Measurements from ENCODE around the gene HNRNPF.

HNRNPF gene

DNA sequence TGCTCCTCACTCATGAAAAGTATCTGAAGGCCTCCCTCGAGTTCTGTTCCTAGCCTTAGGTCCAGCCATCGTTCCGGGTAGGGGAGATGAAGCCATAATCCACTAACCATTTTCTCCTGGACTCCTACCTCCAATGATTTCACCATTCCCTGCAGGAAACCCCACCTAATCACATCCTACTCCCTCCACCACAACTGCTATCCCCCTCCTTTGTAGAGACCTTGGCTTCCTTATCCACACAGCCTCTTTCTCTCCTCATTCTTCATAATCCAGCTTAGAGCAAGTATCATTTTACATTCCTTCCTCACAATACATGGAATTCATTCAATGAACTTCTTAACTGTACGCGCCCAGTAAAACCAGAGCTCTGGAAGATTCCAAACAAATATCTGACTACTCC is 18.7 kb downstream of the HNRNPF start:
- no peak for DNase-seq (ENCODE audit: low read depth, low spot score)
- POLR2A ChIA-PET: no interaction called here
- TF ChIP-seq, protein P1, sequence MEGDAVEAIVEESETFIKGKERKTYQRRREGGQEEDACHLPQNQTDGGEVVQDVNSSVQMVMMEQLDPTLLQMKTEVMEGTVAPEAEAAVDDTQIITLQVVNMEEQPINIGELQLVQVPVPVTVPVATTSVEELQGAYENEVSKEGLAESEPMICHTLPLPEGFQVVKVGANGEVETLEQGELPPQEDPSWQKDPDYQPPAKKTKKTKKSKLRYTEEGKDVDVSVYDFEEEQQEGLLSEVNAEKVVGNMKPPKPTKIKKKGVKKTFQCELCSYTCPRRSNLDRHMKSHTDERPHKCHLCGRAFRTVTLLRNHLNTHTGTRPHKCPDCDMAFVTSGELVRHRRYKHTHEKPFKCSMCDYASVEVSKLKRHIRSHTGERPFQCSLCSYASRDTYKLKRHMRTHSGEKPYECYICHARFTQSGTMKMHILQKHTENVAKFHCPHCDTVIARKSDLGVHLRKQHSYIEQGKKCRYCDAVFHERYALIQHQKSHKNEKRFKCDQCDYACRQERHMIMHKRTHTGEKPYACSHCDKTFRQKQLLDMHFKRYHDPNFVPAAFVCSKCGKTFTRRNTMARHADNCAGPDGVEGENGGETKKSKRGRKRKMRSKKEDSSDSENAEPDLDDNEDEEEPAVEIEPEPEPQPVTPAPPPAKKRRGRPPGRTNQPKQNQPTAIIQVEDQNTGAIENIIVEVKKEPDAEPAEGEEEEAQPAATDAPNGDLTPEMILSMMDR (IDR thresholded peaks at IDR 0.05; ENCODE audit: insufficient read depth, low read length, missing control alignments): no peak
- no peak overlapping the region for H3K4me3 ChIP-seq (ENCODE audit: low read depth, low read length)
- CTCF ChIA-PET: interaction anchor here (0.6 to 3.7 kb wide), 7 partner anchors 9 to 637 kb away, joined by 3 to 27 read pairs (median 4); partner anchors contain the start of gene ZNF487

DNA sequence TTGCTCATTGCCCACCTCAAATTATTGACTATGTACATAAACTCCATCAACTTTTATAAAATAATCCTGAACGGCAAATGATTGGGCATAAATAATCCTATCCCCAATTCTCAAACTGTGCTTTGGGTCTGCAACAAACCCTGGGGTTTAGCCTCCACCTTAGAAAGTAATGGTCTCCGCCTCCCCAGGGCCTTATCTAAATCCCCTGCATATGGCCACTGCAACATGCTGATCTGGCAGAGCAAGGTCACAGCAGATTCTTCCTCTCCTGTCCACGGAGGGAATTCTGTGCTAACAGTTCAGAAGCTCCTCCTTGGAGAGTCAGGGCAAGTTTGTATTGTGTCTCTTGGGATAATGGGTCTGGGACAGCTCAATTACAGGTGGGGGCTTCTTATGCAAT is 19.1 kb downstream of the HNRNPF start:
- CTCF ChIA-PET: interaction anchor here (1.0 to 3.7 kb wide), 5 partner anchors 8 to 72 kb away, joined by 3 to 27 read pairs (median 8); partner anchors contain the start of gene ZNF487
- TF ChIP-seq, protein P1 (IDR thresholded peaks at IDR 0.05; ENCODE audit: insufficient read depth, low read length, missing control alignments): no peak
- POLR2A ChIA-PET: no interaction called here
- no peak overlapping the region for H3K4me3 ChIP-seq (ENCODE audit: low read depth, low read length)
- DNase-seq (ENCODE audit: low read depth, low spot score): no peak

DNA sequence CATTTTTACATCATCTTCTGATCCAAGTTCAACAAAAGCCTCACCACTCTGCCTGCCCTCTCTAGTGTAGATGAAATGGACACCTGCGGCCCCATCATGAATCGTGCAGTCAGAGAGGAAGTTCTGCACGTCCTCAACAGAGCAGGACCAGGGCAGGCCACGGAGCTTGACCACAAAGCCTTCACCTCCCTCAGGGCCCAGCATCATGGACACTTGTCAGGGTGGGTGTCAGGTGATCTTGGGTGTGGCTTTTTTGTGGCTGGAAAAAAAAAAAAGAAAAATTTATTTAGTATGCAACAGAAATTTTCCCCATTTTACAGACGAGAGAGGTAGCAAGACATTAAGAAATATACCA is 21.3 kb downstream of the HNRNPF start:
- TF ChIP-seq, protein P1 (IDR thresholded peaks at IDR 0.05; ENCODE audit: insufficient read depth, low read length, missing control alignments): no peak
- CTCF ChIA-PET: no interaction called here
- POLR2A ChIA-PET: no interaction called here
- no peak overlapping the region for H3K4me3 ChIP-seq (ENCODE audit: low read depth, low read length)
- DNase-seq (ENCODE audit: low read depth, low spot score): no peak

DNA sequence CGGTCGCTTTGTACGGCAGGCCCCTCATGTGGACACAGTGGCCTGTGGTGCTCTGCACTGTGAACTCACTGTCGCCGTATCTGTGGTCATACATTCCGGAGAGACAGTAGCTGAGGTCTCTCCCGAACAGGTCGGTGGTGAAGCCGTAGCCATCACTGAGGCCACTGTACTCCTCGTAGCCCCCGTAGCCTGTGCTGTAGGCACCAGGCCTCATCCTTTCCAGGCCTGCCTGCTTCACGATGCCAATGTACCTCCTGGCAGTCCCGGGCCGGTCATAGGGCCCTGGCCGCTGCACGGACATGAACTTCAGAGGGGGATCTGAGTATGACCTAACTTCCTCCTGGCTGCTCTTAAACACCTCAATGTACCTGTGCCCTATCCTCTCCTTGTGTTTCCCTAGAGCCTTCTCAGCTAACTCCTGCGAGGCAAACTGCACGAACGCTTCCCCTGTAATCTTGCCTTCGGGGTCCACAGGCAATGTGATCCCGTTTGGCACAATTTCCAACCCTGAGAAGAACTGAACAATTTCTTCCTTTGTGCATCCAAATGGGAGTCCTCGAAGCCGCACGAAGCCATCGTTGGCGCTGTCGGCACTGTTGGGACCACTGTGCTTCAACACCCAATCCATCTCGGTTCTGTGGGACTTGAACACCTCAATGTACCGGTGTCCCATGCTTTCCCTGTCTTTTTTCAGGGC is 21.9 kb downstream of the HNRNPF start:
- DNase-seq (ENCODE audit: low read depth, low spot score): no peak
- ChIA-PET POLR2A (no interaction called here), CTCF (no interaction called here)
- TF ChIP-seq, protein P1 (IDR thresholded peaks at IDR 0.05; ENCODE audit: insufficient read depth, low read length, missing control alignments): no peak
- H3K4me3 ChIP-seq (ENCODE audit: low read depth, low read length): no peak overlapping the region

DNA sequence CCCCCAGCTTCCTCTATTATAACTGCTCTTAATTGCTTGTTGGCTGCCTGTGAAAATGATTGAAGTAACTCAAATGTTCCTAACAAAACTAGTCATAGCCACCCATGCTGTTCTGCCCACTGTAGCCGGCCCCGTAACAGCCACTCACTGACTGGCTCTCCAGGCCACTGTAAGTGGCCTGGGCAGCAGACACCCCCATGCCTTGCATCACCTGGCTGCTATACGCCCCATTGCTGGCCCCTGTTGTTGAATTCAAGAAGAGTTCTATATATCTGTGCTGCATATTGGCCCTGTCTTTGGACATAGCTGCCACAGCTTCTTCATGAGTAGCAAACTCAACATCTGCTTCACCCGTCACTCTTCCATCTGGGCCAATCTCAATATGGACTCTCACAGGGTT is 22.4 kb downstream of the HNRNPF start:
- CTCF ChIA-PET: no interaction called here
- TF ChIP-seq, protein P1 (IDR thresholded peaks at IDR 0.05; ENCODE audit: insufficient read depth, low read length, missing control alignments): no peak

DNA sequence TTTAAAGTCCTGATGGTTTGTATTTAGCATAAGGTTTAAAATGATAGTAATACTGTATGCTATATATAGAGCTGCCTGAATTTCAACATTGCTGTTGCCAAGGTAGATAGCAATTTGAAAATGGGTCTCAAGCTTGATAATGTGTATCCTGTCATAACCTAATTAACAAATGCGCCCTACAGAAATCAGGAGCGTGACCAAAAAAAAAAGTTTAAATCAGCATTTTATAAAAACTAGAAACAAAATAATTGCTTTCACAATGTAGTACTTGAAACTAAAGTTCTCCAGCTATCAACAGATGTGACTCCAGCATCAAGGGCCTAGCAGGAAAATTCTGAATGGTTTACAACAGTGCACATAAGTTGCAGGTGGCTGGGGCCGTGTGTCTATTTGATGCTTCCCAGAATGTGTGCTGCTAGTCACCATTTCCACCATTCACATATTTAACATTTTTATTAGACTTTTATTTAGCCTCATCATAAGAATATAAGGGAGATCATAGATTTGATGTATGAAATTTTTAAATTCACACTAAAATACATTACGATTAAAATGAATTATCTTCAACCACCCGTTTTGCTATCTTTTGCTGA is 23.5 kb downstream of the HNRNPF start:
- DNase-seq (ENCODE audit: low read depth, low spot score): no peak
- no peak overlapping the region for H3K4me3 ChIP-seq (ENCODE audit: low read depth, low read length)
- ChIA-PET CTCF (interaction anchor here (1.6 kb wide), 1 partner anchor 93 kb away, joined by 3 read pairs; no protein-coding TSS in a partner anchor), POLR2A (no interaction called here)
- TF ChIP-seq, protein P1 (IDR thresholded peaks at IDR 0.05; ENCODE audit: insufficient read depth, low read length, missing control alignments): no peak

More for the DNA sequence above, 22.4 kb downstream of the HNRNPF start:
- POLR2A ChIA-PET: no interaction called here
- H3K4me3 ChIP-seq (ENCODE audit: low read depth, low read length): no peak overlapping the region
- no peak for DNase-seq (ENCODE audit: low read depth, low spot score)
